ENCODE measurements around the gene CELSR2. TPM values are rescaled to one million over a fixed set of nuclear protein-coding genes. Genes with fewer than 3 reads are reported as not detected.

Gene CELSR2
- total RNA-seq, 3 donors from 2014 or later: 1.3 to 19.5 (median 13.8) TPM

GRCh38 chr1:109268431-109269211 lies 19.3 kb downstream of the CELSR2 start:
- no peak overlapping the region for H3K4me3 ChIP-seq
- H3K36me3 ChIP-seq: no peaks in the 10 kb centered on the region
- no peak for TF ChIP-seq CTCF (IDR thresholded peaks at IDR 0.05)
- TF ChIP-seq POLR2AphosphoS5 (IDR thresholded peaks at IDR 0.05): no peak
- TF ChIP-seq POLR2A (IDR thresholded peaks at IDR 0.05): no peak
- H3K27me3 ChIP-seq: no peaks in the 10 kb centered on the region
- no peaks in the 10 kb centered on the region for H3K9me3 ChIP-seq
- H3K27ac ChIP-seq: no peak overlapping the region
- intact Hi-C loops (cut with DNase I; ENCODE audit: low total_unique reads): loop anchor here (10.0 kb wide), 1 partner anchor 136 kb away; no protein-coding TSS in a partner anchor
- no peak for DNase-seq (ENCODE audit: low spot score in 2 of 2)
- peaks cover 0 to 10% of the 10 kb centered on the region in 2 donors for H3K4me1 ChIP-seq

- no peak overlapping the region for H3K27ac ChIP-seq
- H3K4me3 ChIP-seq: no peak overlapping the region
- no peak for DNase-seq (ENCODE audit: low spot score in 2 of 2)
- H3K4me1 ChIP-seq: peaks cover 0 to 11% of the 10 kb centered on the region in 2 donors
- TF ChIP-seq POLR2A (IDR thresholded peaks at IDR 0.05) (no peak), POLR2AphosphoS5 (IDR thresholded peaks at IDR 0.05) (no peak), CTCF (IDR thresholded peaks at IDR 0.05) (no peak)
- no peaks in the 10 kb centered on the region for H3K27me3 ChIP-seq
- no peaks in the 10 kb centered on the region for H3K9me3 ChIP-seq
- intact Hi-C loops (cut with DNase I; ENCODE audit: low total_unique reads): loop anchor here (10.0 kb wide), 1 partner anchor 135 kb away; no protein-coding TSS in a partner anchor
- no peaks in the 10 kb centered on the region for H3K36me3 ChIP-seq
These were observed 20.1 kb downstream of the CELSR2 start for GRCh38 chr1:109269212-109269980.

GRCh38 chr1:109269981-109270622 lies 20.8 kb downstream of the CELSR2 start:
- Histone ChIP-seq H3K4me1 (peaks cover 0 to 15% of the 10 kb centered on the region in 2 donors), H3K4me3 (no peak overlapping the region), H3K27me3 (no peaks in the 10 kb centered on the region), H3K27ac (no peak overlapping the region), H3K9me3 (no peaks in the 10 kb centered on the region), H3K36me3 (no peaks in the 10 kb centered on the region)
- intact Hi-C loops (cut with DNase I; ENCODE audit: low total_unique reads): loop anchor here (10.0 kb wide), 1 partner anchor 135 kb away; no protein-coding TSS in a partner anchor
- no peak for TF ChIP-seq POLR2A (IDR thresholded peaks at IDR 0.05)
- no peak for TF ChIP-seq POLR2AphosphoS5 (IDR thresholded peaks at IDR 0.05)
- TF ChIP-seq CTCF (IDR thresholded peaks at IDR 0.05): no peak
- DNase-seq (ENCODE audit: low spot score in 2 of 2): no peak

GRCh38 chr1:109270623-109271317 lies 21.4 kb downstream of the CELSR2 start:
- DNase-seq (ENCODE audit: low spot score in 2 of 2): no peak
- Histone ChIP-seq H3K36me3 (no peaks in the 10 kb centered on the region), H3K27me3 (no peaks in the 10 kb centered on the region), H3K4me1 (peaks cover 0 to 18% of the 10 kb centered on the region in 2 donors), H3K4me3 (no peak overlapping the region), H3K27ac (no peak overlapping the region), H3K9me3 (no peaks in the 10 kb centered on the region)
- intact Hi-C loops (cut with DNase I; ENCODE audit: low total_unique reads): no loop called here
- TF ChIP-seq CTCF (IDR thresholded peaks at IDR 0.05) (no peak), POLR2AphosphoS5 (IDR thresholded peaks at IDR 0.05) (no peak), POLR2A (IDR thresholded peaks at IDR 0.05) (no peak)

Data from breast epithelium (tissue), 4 donors.